Measurements from ENCODE around the gene RHOBTB1.

The RHOBTB1 gene

GRCh38 chr10:60968504-60968903, 24.5 kb upstream of the RHOBTB1 start:
- Histone ChIP-seq H3K27me3 (ENCODE audit: low read length) (no peaks in the 10 kb centered on the region), H3K27ac (ENCODE audit: low read depth, low read length) (no peak overlapping the region), H2AFZ (ENCODE audit: low read depth, low read length, severe bottlenecking) (no peak overlapping the region), H4K20me1 (ENCODE audit: low read depth, low read length) (no peaks in the 10 kb centered on the region), H3K4me2 (ENCODE audit: low read depth, low read length, poor library complexity, severe bottlenecking) (no peak overlapping the region), H3K9me2 (replicated peaks; ENCODE audit: insufficient read depth, low read length) (no peaks in the 10 kb centered on the region), H3K4me3 (ENCODE audit: insufficient read depth, low read length, poor library complexity, severe bottlenecking) (no peak overlapping the region), H3K79me2 (ENCODE audit: insufficient read depth, low read length) (no peaks in the 10 kb centered on the region), H3K9ac (ENCODE audit: low read length) (no peak overlapping the region), H3F3A (ENCODE audit: insufficient read depth) (no peaks in the 10 kb centered on the region), H3K9me3 (ENCODE audit: insufficient read depth, low read length) (no peaks in the 10 kb centered on the region), H3K36me3 (ENCODE audit: low read length) (no peaks in the 10 kb centered on the region)
- no peak for TF ChIP-seq EZH2phosphoT487 (conservative IDR thresholded peaks at IDR 0.05; ENCODE audit: low read length)
- no peak for TF ChIP-seq CTCF (IDR thresholded peaks at IDR 0.05; ENCODE audit: insufficient read depth, low read length, poor library complexity, severe bottlenecking)

- Histone ChIP-seq H3K4me3 (ENCODE audit: insufficient read depth, low read length, poor library complexity, severe bottlenecking) (no peak overlapping the region), H3K9me3 (ENCODE audit: insufficient read depth, low read length) (no peaks in the 10 kb centered on the region), H3K79me2 (ENCODE audit: insufficient read depth, low read length) (no peaks in the 10 kb centered on the region), H3K9ac (ENCODE audit: low read length) (no peak overlapping the region), H3K36me3 (ENCODE audit: low read length) (no peaks in the 10 kb centered on the region), H3F3A (ENCODE audit: insufficient read depth) (no peaks in the 10 kb centered on the region), H3K4me2 (ENCODE audit: low read depth, low read length, poor library complexity, severe bottlenecking) (no peak overlapping the region), H3K27me3 (ENCODE audit: low read length) (no peaks in the 10 kb centered on the region), H2AFZ (ENCODE audit: low read depth, low read length, severe bottlenecking) (no peak overlapping the region), H3K27ac (ENCODE audit: low read depth, low read length) (no peak overlapping the region), H4K20me1 (ENCODE audit: low read depth, low read length) (no peaks in the 10 kb centered on the region), H3K9me2 (replicated peaks; ENCODE audit: insufficient read depth, low read length) (no peaks in the 10 kb centered on the region)
- no peak for TF ChIP-seq EZH2phosphoT487 (conservative IDR thresholded peaks at IDR 0.05; ENCODE audit: low read length)
- no peak for TF ChIP-seq CTCF (IDR thresholded peaks at IDR 0.05; ENCODE audit: insufficient read depth, low read length, poor library complexity, severe bottlenecking)
Measured at GRCh38 chr10:60967854-60968484, 24.0 kb upstream of the RHOBTB1 start.

GRCh38 chr10:60967260-60967659, 23.3 kb upstream of the RHOBTB1 start:
- H3K4me2 ChIP-seq (ENCODE audit: low read depth, low read length, poor library complexity, severe bottlenecking): no peak overlapping the region
- TF ChIP-seq CTCF (IDR thresholded peaks at IDR 0.05; ENCODE audit: insufficient read depth, low read length, poor library complexity, severe bottlenecking): no peak
- no peak for TF ChIP-seq EZH2phosphoT487 (conservative IDR thresholded peaks at IDR 0.05; ENCODE audit: low read length)
- no peaks in the 10 kb centered on the region for H3K9me2 ChIP-seq (replicated peaks; ENCODE audit: insufficient read depth, low read length)
- no peak overlapping the region for H3K4me3 ChIP-seq (ENCODE audit: insufficient read depth, low read length, poor library complexity, severe bottlenecking)
- no peaks in the 10 kb centered on the region for H3F3A ChIP-seq (ENCODE audit: insufficient read depth)
- H3K9ac ChIP-seq (ENCODE audit: low read length): no peak overlapping the region
- H3K27me3 ChIP-seq (ENCODE audit: low read length): no peaks in the 10 kb centered on the region
- no peak overlapping the region for H2AFZ ChIP-seq (ENCODE audit: low read depth, low read length, severe bottlenecking)
- H3K79me2 ChIP-seq (ENCODE audit: insufficient read depth, low read length): no peaks in the 10 kb centered on the region
- H3K27ac ChIP-seq (ENCODE audit: low read depth, low read length): no peak overlapping the region
- H4K20me1 ChIP-seq (ENCODE audit: low read depth, low read length): no peaks in the 10 kb centered on the region
- no peaks in the 10 kb centered on the region for H3K36me3 ChIP-seq (ENCODE audit: low read length)
- no peaks in the 10 kb centered on the region for H3K9me3 ChIP-seq (ENCODE audit: insufficient read depth, low read length)

Measured in SU-DHL-6 (cell line).